ENCODE measurements around the gene NMNAT2.

DNA sequence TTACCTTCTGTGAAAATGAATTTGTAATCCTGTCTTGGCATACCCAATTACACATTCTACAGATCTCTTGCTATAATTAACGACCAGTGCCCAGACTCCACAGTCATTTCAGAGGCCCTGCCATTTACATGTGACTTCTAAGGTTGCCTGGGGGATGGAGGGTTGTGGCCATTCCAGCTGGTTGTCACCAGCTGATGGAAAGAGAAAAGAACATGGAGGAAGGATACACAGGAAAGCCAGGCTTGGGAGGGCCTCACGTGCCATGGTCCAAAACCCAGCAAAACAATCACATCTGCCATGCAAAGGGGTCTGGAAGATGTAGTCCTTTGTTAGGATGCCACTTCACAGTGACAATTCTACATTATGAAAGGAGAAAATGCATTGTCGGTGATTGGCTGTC, 172.8 kb downstream of the NMNAT2 start:
- TF ChIP-seq, protein P1, sequence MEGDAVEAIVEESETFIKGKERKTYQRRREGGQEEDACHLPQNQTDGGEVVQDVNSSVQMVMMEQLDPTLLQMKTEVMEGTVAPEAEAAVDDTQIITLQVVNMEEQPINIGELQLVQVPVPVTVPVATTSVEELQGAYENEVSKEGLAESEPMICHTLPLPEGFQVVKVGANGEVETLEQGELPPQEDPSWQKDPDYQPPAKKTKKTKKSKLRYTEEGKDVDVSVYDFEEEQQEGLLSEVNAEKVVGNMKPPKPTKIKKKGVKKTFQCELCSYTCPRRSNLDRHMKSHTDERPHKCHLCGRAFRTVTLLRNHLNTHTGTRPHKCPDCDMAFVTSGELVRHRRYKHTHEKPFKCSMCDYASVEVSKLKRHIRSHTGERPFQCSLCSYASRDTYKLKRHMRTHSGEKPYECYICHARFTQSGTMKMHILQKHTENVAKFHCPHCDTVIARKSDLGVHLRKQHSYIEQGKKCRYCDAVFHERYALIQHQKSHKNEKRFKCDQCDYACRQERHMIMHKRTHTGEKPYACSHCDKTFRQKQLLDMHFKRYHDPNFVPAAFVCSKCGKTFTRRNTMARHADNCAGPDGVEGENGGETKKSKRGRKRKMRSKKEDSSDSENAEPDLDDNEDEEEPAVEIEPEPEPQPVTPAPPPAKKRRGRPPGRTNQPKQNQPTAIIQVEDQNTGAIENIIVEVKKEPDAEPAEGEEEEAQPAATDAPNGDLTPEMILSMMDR (IDR thresholded peaks at IDR 0.05): no peak
- no peak for TF ChIP-seq POLR2A (IDR thresholded peaks at IDR 0.05)

All from Peyer's patch (tissue), 4 donors.